ENCODE measurements around the gene VPS37C. TPM values are rescaled to one million over a fixed set of nuclear protein-coding genes. Genes with fewer than 3 reads are reported as not detected.

VPS37C gene
- total and polyA plus RNA-seq, 10 of the 15 experiments (the other 5 are each of a cell fraction or from before 2014, with no cell fraction given), result 0.39 to 16.5 (median 7.8) TPM

- Histone ChIP-seq H4K20me1 (ENCODE audit: control insufficient read depth, insufficient read depth) (no peaks in the 10 kb centered on the region), H3K4me3 (no peak overlapping the region), H3K79me2 (ENCODE audit: control insufficient read depth, insufficient read depth, low read length) (no peaks in the 10 kb centered on the region), H3K27me3 (replicated peaks in 1 of 2; ENCODE audit: control insufficient read depth in 2 of 2, insufficient read depth in 2 of 2, low read length in 1 of 2) (no peaks in the 10 kb centered on the region), H3K9ac (ENCODE audit: control insufficient read depth, insufficient read depth, low read length) (no peak overlapping the region), H3K4me1 (ENCODE audit: control insufficient read depth, insufficient read depth, low read length) (peaks cover 7% of the 10 kb centered on the region), H3K9me3 (replicated peaks; ENCODE audit: control insufficient read depth, insufficient read depth, low read length) (no peaks in the 10 kb centered on the region), H3K36me3 (ENCODE audit: control insufficient read depth in 2 of 2, insufficient read depth in 2 of 2, low read length in 1 of 2) (peaks cover 0 to 15% of the 10 kb centered on the region in 2 experiments; a peak in 3 of 4 replicates), H3K4me2 (ENCODE audit: control insufficient read depth, insufficient read depth) (no peak overlapping the region), H2AFZ (ENCODE audit: control insufficient read depth, low read depth, low read length) (no peak overlapping the region), H3K27ac (ENCODE audit: control insufficient read depth, insufficient read depth) (no peak overlapping the region)
- SMC1A ChIA-PET (ENCODE audit: uncharacterized antibody, unreplicated experiment), result interaction anchor here (1.1 to 1.6 kb wide), 2 partner anchors 29 to 44 kb away, joined by 3 read pairs; no protein-coding TSS in a partner anchor
- intact Hi-C loops (cut with micrococcal nuclease; ENCODE audit: unreplicated experiment), result no loop called here
- CTCF ChIA-PET, result interaction anchor here (0.7 to 5.8 kb wide), 5 partner anchors 47 to 300 kb away, joined by 3 to 72 read pairs (median 30); no protein-coding TSS in a partner anchor
- in situ Hi-C loops (cut with MboI), result no loop called here
- ATAC-seq (no peak), FAIRE-seq (no peak), DNase-seq (ENCODE audit: low read depth, low spot score) (no peak)
- 91% methylated on average over 13 of the region's 14 CpGs for WGBS (ENCODE audit: insufficient coverage, insufficient replicate concordance, low lambda C conversion rate, missing lambda C conversion rate)
- POLR2A ChIA-PET, result no interaction called here
- RAD21 ChIA-PET (ENCODE audit: unreplicated experiment), result interaction anchor here (1.5 kb wide), 1 partner anchor 26 kb away, joined by 6 read pairs; no protein-coding TSS in a partner anchor
- BruUV-seq (replicated peaks), result no TSS peak
- TF ChIP-seq YBX1 (IDR thresholded peaks at IDR 0.05) (no peak), BCL3 (IDR thresholded peaks at IDR 0.05; ENCODE audit: borderline replicate concordance, insufficient read depth, low read depth, low read length, poor library complexity, severe bottlenecking) (peak; percentile 7), SMARCA5 (IDR thresholded peaks at IDR 0.05) (no peak)
Observed at GRCh38 chr11:61131586-61131985, 29.6 kb downstream of the VPS37C start.

- no TSS peak for BruUV-seq (replicated peaks)
- H3K27ac ChIP-seq (ENCODE audit: control insufficient read depth, insufficient read depth), result no peak overlapping the region
- no peaks in the 10 kb centered on the region for H3K79me2 ChIP-seq (ENCODE audit: control insufficient read depth, insufficient read depth, low read length)
- FAIRE-seq (no peak), ATAC-seq (no peak), DNase-seq (ENCODE audit: low read depth, low spot score) (no peak)
- H3K4me1 ChIP-seq (ENCODE audit: control insufficient read depth, insufficient read depth, low read length), result peaks cover 7% of the 10 kb centered on the region
- RAD21 ChIA-PET (ENCODE audit: unreplicated experiment), result interaction anchor here (0.5 to 3.6 kb wide), 3 partner anchors 26 to 217 kb away, joined by 3 to 22 read pairs (median 6); partner anchors contain the start of gene TMEM109
- no peaks in the 10 kb centered on the region for H4K20me1 ChIP-seq (ENCODE audit: control insufficient read depth, insufficient read depth)
- no peak overlapping the region for H3K4me2 ChIP-seq (ENCODE audit: control insufficient read depth, insufficient read depth)
- SMC1A ChIA-PET (ENCODE audit: uncharacterized antibody, unreplicated experiment), result interaction anchor here (1.1 to 3.1 kb wide), 4 partner anchors 8 to 45 kb away, joined by 3 to 10 read pairs (median 4); no protein-coding TSS in a partner anchor
- no peak overlapping the region for H3K9ac ChIP-seq (ENCODE audit: control insufficient read depth, insufficient read depth, low read length)
- in situ Hi-C loops (cut with MboI), result no loop called here
- H3K36me3 ChIP-seq (ENCODE audit: control insufficient read depth in 2 of 2, insufficient read depth in 2 of 2, low read length in 1 of 2), result peaks cover 0 to 15% of the 10 kb centered on the region in 2 experiments; a peak in 3 of 4 replicates
- H3K4me3 ChIP-seq, result no peak overlapping the region
- CTCF ChIA-PET, result interaction anchor here (1.0 to 5.8 kb wide), 7 partner anchors 28 to 300 kb away, joined by 3 to 72 read pairs (median 10); no protein-coding TSS in a partner anchor
- WGBS (ENCODE audit: insufficient coverage, insufficient replicate concordance, low lambda C conversion rate, missing lambda C conversion rate), result 85% methylated on average over 8 of the region's 8 CpGs
- intact Hi-C loops (cut with micrococcal nuclease; ENCODE audit: unreplicated experiment), result no loop called here
- POLR2A ChIA-PET, result no interaction called here
- H2AFZ ChIP-seq (ENCODE audit: control insufficient read depth, low read depth, low read length), result no peak overlapping the region
- TF ChIP-seq BCL3 (IDR thresholded peaks at IDR 0.05; ENCODE audit: borderline replicate concordance, insufficient read depth, low read depth, low read length, poor library complexity, severe bottlenecking) (peak; percentile 25), IRF4 (IDR thresholded peaks at IDR 0.05; ENCODE audit: low read depth, low read length) (no peak)
- H3K27me3 ChIP-seq (replicated peaks in 1 of 2; ENCODE audit: control insufficient read depth in 2 of 2, insufficient read depth in 2 of 2, low read length in 1 of 2), result no peaks in the 10 kb centered on the region
- no peaks in the 10 kb centered on the region for H3K9me3 ChIP-seq (replicated peaks; ENCODE audit: control insufficient read depth, insufficient read depth, low read length)
Observed at GRCh38 chr11:61131186-61131585, 30.0 kb downstream of the VPS37C start.

All from GM12878 (cell line).